ENCODE results near the gene P2RY13. TPM values are rescaled to one million over a fixed set of nuclear protein-coding genes. Genes with fewer than 3 reads are reported as not detected.

The P2RY13 gene
- total RNA-seq, 4 donors from 2014 or later: 0.20 to 3.1 (median 0.78) TPM

DNA sequence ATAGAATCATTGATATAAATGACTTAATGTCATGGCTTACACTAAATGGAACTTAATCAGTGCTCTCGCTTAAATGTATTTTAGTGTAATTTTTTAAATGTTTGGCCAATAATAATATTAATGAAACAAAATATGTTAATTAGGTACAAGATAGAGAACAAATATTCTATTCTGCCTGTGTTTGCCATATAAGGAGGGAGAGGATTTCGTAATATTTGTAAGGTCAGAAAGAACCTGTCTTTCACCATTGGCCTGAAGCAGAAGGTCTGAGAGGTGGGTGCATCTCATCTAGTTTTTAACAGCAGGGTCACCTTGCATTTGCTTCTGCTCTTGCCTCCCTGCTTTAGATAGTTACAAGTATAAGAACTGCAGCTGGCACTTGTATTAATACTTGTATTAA, 15.2 kb downstream of the P2RY13 start:
- Histone ChIP-seq H3K36me3 (no peaks in the 10 kb centered on the region), H3K27me3 (no peaks in the 10 kb centered on the region), H3K4me3 (no peak overlapping the region), H3K4me1 (no peaks in the 10 kb centered on the region), H3K27ac (no peak overlapping the region), H3K9me3 (peaks cover 0 to 6% (median 0%) of the 10 kb centered on the region in 4 donors)
- DNase-seq (ENCODE audit: low spot score in 2 of 2): no peak
- WGBS, 2 donors: 94 to 100% methylated on average over 2 of the region's 2 CpGs
- TF ChIP-seq POLR2A (IDR thresholded peaks at IDR 0.05) (no peak), CTCF (IDR thresholded peaks at IDR 0.05) (no peak), EP300 (IDR thresholded peaks at IDR 0.05) (no peak)

DNA sequence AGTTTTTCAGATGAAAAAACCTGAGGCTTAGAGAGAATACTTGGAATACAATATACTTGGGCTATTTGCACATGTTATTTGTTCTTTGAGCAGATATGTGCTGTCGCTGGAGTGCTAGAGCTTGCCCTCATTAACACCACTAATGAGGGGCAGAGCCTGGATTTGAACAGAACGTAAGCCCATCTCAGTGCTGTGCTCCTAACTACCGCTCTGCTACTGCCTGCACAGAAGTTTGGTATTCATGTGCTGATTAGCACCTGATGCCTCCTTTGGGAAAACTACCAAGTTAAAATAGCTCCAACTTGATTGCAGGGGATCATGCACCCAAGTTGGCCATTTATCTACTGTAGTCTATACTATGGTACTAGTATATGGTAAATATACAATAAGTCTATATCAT, 16.4 kb downstream of the P2RY13 start:
- Histone ChIP-seq H3K27ac (no peak overlapping the region), H3K36me3 (no peaks in the 10 kb centered on the region), H3K9me3 (peaks cover 0 to 6% (median 0%) of the 10 kb centered on the region in 4 donors), H3K4me3 (no peak overlapping the region), H3K4me1 (no peaks in the 10 kb centered on the region), H3K27me3 (no peaks in the 10 kb centered on the region)
- WGBS, 2 donors: 87 to 88% methylated on average over 3 of the region's 3 CpGs
- DNase-seq (ENCODE audit: low spot score in 2 of 2): no peak
- TF ChIP-seq EP300 (IDR thresholded peaks at IDR 0.05) (no peak), POLR2A (IDR thresholded peaks at IDR 0.05) (no peak), CTCF (IDR thresholded peaks at IDR 0.05) (no peak)

DNA sequence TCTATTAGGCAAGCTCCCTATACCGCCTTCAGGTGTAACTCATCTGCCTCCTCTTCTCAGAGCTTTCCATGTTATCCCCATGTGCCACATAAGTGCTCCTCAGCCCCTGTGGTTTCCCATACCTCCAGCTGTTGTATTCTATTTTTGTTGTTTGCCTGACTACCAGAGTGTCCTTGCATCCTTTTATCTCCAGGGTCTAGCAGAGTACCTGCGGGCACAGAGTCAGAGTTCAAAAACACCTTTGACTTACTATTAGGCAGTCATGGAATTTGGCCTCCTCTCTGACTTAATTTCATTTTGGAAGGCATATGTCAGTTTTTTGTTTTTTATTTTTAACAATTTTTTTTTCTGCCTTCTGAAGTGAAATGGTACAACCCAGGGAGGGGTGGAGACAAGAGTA, 19.8 kb downstream of the P2RY13 start:
- WGBS, 2 donors: 99 to 100% methylated on average over 2 of the region's 2 CpGs
- H3K4me1 ChIP-seq: peaks cover 0 to 3% (median 0%) of the 10 kb centered on the region in 4 donors

GRCh38 chr3:151307583-151308488, 21.5 kb downstream of the P2RY13 start:
- H3K27me3 ChIP-seq: no peaks in the 10 kb centered on the region
- TF ChIP-seq POLR2A (IDR thresholded peaks at IDR 0.05) (no peak), CTCF (IDR thresholded peaks at IDR 0.05) (no peak), EP300 (IDR thresholded peaks at IDR 0.05) (no peak)
- H3K4me3 ChIP-seq: no peak overlapping the region
- peaks cover 0 to 3% (median 0%) of the 10 kb centered on the region in 4 donors for H3K4me1 ChIP-seq
- H3K9me3 ChIP-seq: no peaks in the 10 kb centered on the region
- no peak for DNase-seq (ENCODE audit: low spot score in 2 of 2)
- WGBS, 2 donors: 81 to 100% methylated on average over 1 of the region's 1 CpG
- H3K36me3 ChIP-seq: no peaks in the 10 kb centered on the region
- H3K27ac ChIP-seq: no peak overlapping the region

More for the DNA sequence above, 19.8 kb downstream of the P2RY13 start:
- TF ChIP-seq EP300 (IDR thresholded peaks at IDR 0.05) (no peak), CTCF (IDR thresholded peaks at IDR 0.05) (no peak), POLR2A (IDR thresholded peaks at IDR 0.05) (no peak)
- H3K9me3 ChIP-seq: no peaks in the 10 kb centered on the region
- no peaks in the 10 kb centered on the region for H3K36me3 ChIP-seq
- no peak for DNase-seq (ENCODE audit: low spot score in 2 of 2)
- H3K27me3 ChIP-seq: no peaks in the 10 kb centered on the region
- H3K27ac ChIP-seq: no peak overlapping the region
- H3K4me3 ChIP-seq: no peak overlapping the region

DNA sequence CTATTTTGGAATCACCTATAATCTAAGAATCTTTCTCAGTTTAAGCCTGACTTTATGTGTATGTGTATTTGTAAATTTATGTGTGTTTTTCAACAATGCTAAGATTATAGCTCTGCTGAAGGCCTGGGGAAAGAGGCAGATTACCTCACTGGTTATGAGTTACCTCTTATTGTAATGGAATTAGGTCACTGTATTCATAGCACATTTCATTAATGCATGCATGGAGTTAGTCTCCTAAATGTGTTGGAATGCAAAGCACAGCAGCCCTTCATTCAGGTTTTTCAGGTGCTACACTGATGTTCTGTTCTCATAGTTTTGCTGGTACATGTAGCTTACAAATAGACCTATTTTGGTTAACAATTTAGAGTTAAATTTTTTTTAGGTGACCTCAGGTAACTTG, 22.2 kb downstream of the P2RY13 start:
- Histone ChIP-seq H3K4me3 (no peak overlapping the region), H3K9me3 (no peaks in the 10 kb centered on the region), H3K27me3 (no peaks in the 10 kb centered on the region), H3K27ac (no peak overlapping the region), H3K36me3 (no peaks in the 10 kb centered on the region), H3K4me1 (peaks cover 0 to 3% (median 0%) of the 10 kb centered on the region in 4 donors)
- TF ChIP-seq POLR2A (IDR thresholded peaks at IDR 0.05) (no peak), EP300 (IDR thresholded peaks at IDR 0.05) (no peak), CTCF (IDR thresholded peaks at IDR 0.05) (no peak)
- no peak for DNase-seq (ENCODE audit: low spot score in 2 of 2)

All from tibial nerve (tissue), 4 donors.